Fibroblast of lung (primary cell): ENCODE data around the gene EFNA1. TPM values are rescaled to one million over a fixed set of nuclear protein-coding genes. Genes with fewer than 3 reads are reported as not detected.

Experiments used
- DNase-seq, 2 donors: peaks; one replicate each; pipeline versions ENCODE4 v3.0.0 to v3.0.0-alpha.2; 2010; ENCODE audit warnings: low read depth in 2 of 2
- H2AFZ ChIP-seq: 2 replicates; pipeline ENCODE4 v1.5.1; 2012; ENCODE audit warnings: low read length, control low read depth, inconsistent platforms
- H3K27ac ChIP-seq: 2 replicates; pipeline ENCODE4 v1.5.1; 2011; ENCODE audit warnings: low read length, control low read depth; ENCODE audit not compliant: insufficient read depth
- H3K27me3 ChIP-seq: 2 replicates; pipeline ENCODE4 v1.5.1; 2011; ENCODE audit warnings: mild to moderate bottlenecking, low read length; ENCODE audit not compliant: control insufficient read depth, insufficient read depth
- H3K36me3 ChIP-seq: 2 replicates; pipeline ENCODE4 v1.5.1; 2011; ENCODE audit warnings: low read length; ENCODE audit not compliant: control insufficient read depth, insufficient read depth
- H3K4me1 ChIP-seq: 2 replicates; pipeline ENCODE4 v1.5.1; 2011; ENCODE audit warnings: low read length; ENCODE audit not compliant: control insufficient read depth, insufficient read depth; ENCODE audit errors: extremely low read depth
- H3K4me2 ChIP-seq: 2 replicates; pipeline ENCODE4 v1.5.1; 2011; ENCODE audit warnings: low read length, control low read depth; ENCODE audit not compliant: insufficient read depth; ENCODE audit errors: extremely low read depth
- H3K4me3 ChIP-seq, 4 experiments: fragments of 200-600 bp in 1 of 4; sonication (generic) in 1 of 4; replicated peaks in 1 of 4; 2 replicates each; pipeline ENCODE4 v1.5.1; 2011 to 2016; ENCODE audit warnings: low read length in 4 of 4, low read depth in 3 of 4, mild to moderate bottlenecking in 3 of 4, control low read depth in 2 of 4, inconsistent platforms in 1 of 4, mixed read lengths in 1 of 4; ENCODE audit not compliant: insufficient read depth in 1 of 4; ENCODE audit errors: control extremely low read depth in 1 of 4
- H3K79me2 ChIP-seq: 2 replicates; pipeline ENCODE4 v1.5.1; 2012; ENCODE audit warnings: mild to moderate bottlenecking, low read length, inconsistent platforms; ENCODE audit not compliant: control insufficient read depth, insufficient read depth
- H3K9ac ChIP-seq: 2 replicates; pipeline ENCODE4 v1.5.1; 2011; ENCODE audit warnings: mild to moderate bottlenecking, low read length, control low read depth; ENCODE audit not compliant: insufficient read depth
- H3K9me3 ChIP-seq: 2 replicates; pipeline ENCODE4 v1.5.1; 2012; ENCODE audit warnings: low read depth, low read length; ENCODE audit not compliant: control insufficient read depth, insufficient read depth
- H4K20me1 ChIP-seq: 2 replicates; pipeline ENCODE4 v1.5.1; 2011; ENCODE audit warnings: low read length; ENCODE audit not compliant: control insufficient read depth, insufficient read depth; ENCODE audit errors: extremely low read depth
- CTCF ChIP-seq, 2 donors: IDR thresholded peaks in 1 of 2; conservative IDR thresholded peaks in 1 of 2; 1 replicate in 1 of 2; 2 replicates in 1 of 2; pipeline ENCODE4 v1.5.1; 2011 to 2012; ENCODE audit warnings: low read length in 2 of 2, control low read depth in 1 of 2, inconsistent platforms in 1 of 2, low read depth in 1 of 2, mild to moderate bottlenecking in 1 of 2
- EZH2 ChIP-seq: IDR thresholded peaks from 2 replicates; pipeline ENCODE4 v1.5.1; 2012; ENCODE audit warnings: low read length, control low read depth, mild to moderate bottlenecking; ENCODE audit errors: missing control alignments
- polyA plus RNA-seq, 2 donors: library from polyadenylated mRNA; depleted of rRNA in 1 of 2; stranded (reverse) in 1 of 2; unstranded in 1 of 2; fragments of >200 nt; gene quantifications; 2 replicates each; pipeline ENCODE4 v1.2.1, GENCODE V29; 2011 to 2012; ENCODE audit warnings: missing spikeins in 1 of 2
- total RNA-seq: library from RNA; depleted of rRNA; stranded (reverse); fragments of >200 nt; gene quantifications from 2 replicates; pipeline ENCODE4 v1.2.1, GENCODE V29; 2014

The EFNA1 gene
- total and polyA plus RNA-seq, 2 donors (not counting 1 experiment from before 2014, with no cell fraction given), result 0.07 TPM; not detected in 1

GRCh38 chr1:155183775-155184221 lies 56.1 kb downstream of the EFNA1 start:
- H3K36me3 ChIP-seq, result peaks cover 11% of the 10 kb centered on the region
- no peak for DNase-seq
- no peaks in the 10 kb centered on the region for H3K9me3 ChIP-seq
- no peak overlapping the region for H3K27ac ChIP-seq
- H3K79me2 ChIP-seq, result no peaks in the 10 kb centered on the region
- TF ChIP-seq CTCF (conservative IDR thresholded peaks at IDR 0.05 in 1 of 2, IDR thresholded peaks at IDR 0.05 in 1 of 2; ENCODE audit: low read depth in 1 of 2, low read length in 2 of 2), result no peak
- no peak for TF ChIP-seq EZH2
- no peak overlapping the region for H2AFZ ChIP-seq
- no peaks in the 10 kb centered on the region for H3K27me3 ChIP-seq
- no peaks in the 10 kb centered on the region for H3K4me1 ChIP-seq
- H3K4me3 ChIP-seq, result no peak overlapping the region
- no peak overlapping the region for H3K4me2 ChIP-seq
- H3K9ac ChIP-seq, result no peak overlapping the region
- H4K20me1 ChIP-seq, result no peaks in the 10 kb centered on the region

- Histone ChIP-seq H3K27ac (no peak overlapping the region), H4K20me1 (no peaks in the 10 kb centered on the region), H3K9ac (no peak overlapping the region), H3K27me3 (no peaks in the 10 kb centered on the region), H2AFZ (no peak overlapping the region), H3K79me2 (no peaks in the 10 kb centered on the region), H3K9me3 (no peaks in the 10 kb centered on the region), H3K4me3 (no peak overlapping the region), H3K4me1 (no peaks in the 10 kb centered on the region), H3K36me3 (peaks cover 9% of the 10 kb centered on the region), H3K4me2 (no peak overlapping the region)
- no peak for DNase-seq
- TF ChIP-seq EZH2 (no peak), CTCF (conservative IDR thresholded peaks at IDR 0.05 in 1 of 2, IDR thresholded peaks at IDR 0.05 in 1 of 2; ENCODE audit: low read depth in 1 of 2, low read length in 2 of 2) (no peak)
These were observed 56.7 kb downstream of the EFNA1 start for GRCh38 chr1:155184351-155184811.

Other genes with a start within 250 kb of the EFNA1 start
- gene PMVK, start 191.2 kb upstream of the EFNA1 start, total RNA-seq, result 8.5 and 10.1 TPM in 2 replicates
- gene PMVK, start 191.2 kb upstream of the EFNA1 start, polyA plus RNA-seq, result 25.1 and 33.5 TPM in 2 replicates
- 106 and 113 TPM in 2 replicates for gene PBXIP1, start 171.8 kb upstream of the EFNA1 start, total RNA-seq
- 21.1 and 32.8 TPM in 2 replicates for gene PBXIP1, start 171.8 kb upstream of the EFNA1 start, polyA plus RNA-seq
- 19.3 and 28.1 TPM in 2 replicates for gene PYGO2, start 166.1 kb upstream of the EFNA1 start, total RNA-seq
- 15.3 and 17.4 TPM in 2 replicates for gene PYGO2, start 166.1 kb upstream of the EFNA1 start, polyA plus RNA-seq
- 220 and 245 TPM in 2 replicates for gene SHC1, start 157.1 kb upstream of the EFNA1 start, total RNA-seq
- gene SHC1, start 157.1 kb upstream of the EFNA1 start, polyA plus RNA-seq, result 277 and 289 TPM in 2 replicates
- gene CKS1B, start 153.2 kb upstream of the EFNA1 start, total RNA-seq, result 23.9 and 40.3 TPM in 2 replicates
- 55.4 and 176 TPM in 2 replicates for gene CKS1B, start 153.2 kb upstream of the EFNA1 start, polyA plus RNA-seq
- gene FLAD1, start 144.5 kb upstream of the EFNA1 start, total RNA-seq, result 20.5 and 24.9 TPM in 2 replicates
- 11.8 and 20.1 TPM in 2 replicates for gene FLAD1, start 144.5 kb upstream of the EFNA1 start, polyA plus RNA-seq
- 0.26 TPM in 1 of 2 replicates, not detected in the other for gene LENEP, start 134.3 kb upstream of the EFNA1 start, total RNA-seq
- not detected in 2 replicates for gene LENEP, start 134.3 kb upstream of the EFNA1 start, polyA plus RNA-seq
- 12.3 and 19.3 TPM in 2 replicates for gene ZBTB7B, start 125.1 kb upstream of the EFNA1 start, total RNA-seq
- 6.2 and 7.0 TPM in 2 replicates for gene ZBTB7B, start 125.1 kb upstream of the EFNA1 start, polyA plus RNA-seq
- gene DCST2, start 94.1 kb upstream of the EFNA1 start, total RNA-seq, result under 0.01 and 0.17 TPM in 2 replicates
- 0.06 and 0.10 TPM in 2 replicates for gene DCST2, start 94.1 kb upstream of the EFNA1 start, polyA plus RNA-seq
- not detected in 2 replicates for gene DCST1, start 94.1 kb upstream of the EFNA1 start, total RNA-seq
- not detected in 2 replicates for gene DCST1, start 94.1 kb upstream of the EFNA1 start, polyA plus RNA-seq
- gene ADAM15, start 76.6 kb upstream of the EFNA1 start, total RNA-seq, result 49.1 and 58.5 TPM in 2 replicates
- 19.5 and 28.9 TPM in 2 replicates for gene ADAM15, start 76.6 kb upstream of the EFNA1 start, polyA plus RNA-seq
- 2.8 and 3.8 TPM in 2 replicates for gene EFNA4, start 64.1 kb upstream of the EFNA1 start, total RNA-seq
- gene EFNA4, start 64.1 kb upstream of the EFNA1 start, polyA plus RNA-seq, result 2.6 and 4.3 TPM in 2 replicates
- 0.33 and 0.51 TPM in 2 replicates for gene EFNA3, start 49.0 kb upstream of the EFNA1 start, total RNA-seq
- gene EFNA3, start 49.0 kb upstream of the EFNA1 start, polyA plus RNA-seq, result 0.16 and 0.30 TPM in 2 replicates
- gene SLC50A1, start 8.0 kb downstream of the EFNA1 start, total RNA-seq, result 35.4 and 61.1 TPM in 2 replicates
- gene SLC50A1, start 8.0 kb downstream of the EFNA1 start, polyA plus RNA-seq, result 29.4 and 36.0 TPM in 2 replicates
- gene DPM3, start 12.7 kb downstream of the EFNA1 start, total RNA-seq, result 27.7 and 40.5 TPM in 2 replicates
- gene DPM3, start 12.7 kb downstream of the EFNA1 start, polyA plus RNA-seq, result 31.9 and 35.4 TPM in 2 replicates
- gene KRTCAP2, start 45.4 kb downstream of the EFNA1 start, total RNA-seq, result 122 and 125 TPM in 2 replicates
- gene KRTCAP2, start 45.4 kb downstream of the EFNA1 start, polyA plus RNA-seq, result 123 and 134 TPM in 2 replicates
- 3.1 and 4.0 TPM in 2 replicates for gene TRIM46, start 46.0 kb downstream of the EFNA1 start, total RNA-seq
- 1.9 and 2.2 TPM in 2 replicates for gene TRIM46, start 46.0 kb downstream of the EFNA1 start, polyA plus RNA-seq
- 36.8 and 38.3 TPM in 2 replicates for gene THBS3, start 80.0 kb downstream of the EFNA1 start, total RNA-seq
- gene THBS3, start 80.0 kb downstream of the EFNA1 start, polyA plus RNA-seq, result 30.0 and 39.6 TPM in 2 replicates
- 36.7 and 46.6 TPM in 2 replicates for gene MTX1, start 80.8 kb downstream of the EFNA1 start, total RNA-seq
- 42.2 and 52.4 TPM in 2 replicates for gene MTX1, start 80.8 kb downstream of the EFNA1 start, polyA plus RNA-seq
- gene ENTREP3, start 127.6 kb downstream of the EFNA1 start, total RNA-seq, result 5.4 and 12.9 TPM in 2 replicates
- gene ENTREP3, start 127.6 kb downstream of the EFNA1 start, polyA plus RNA-seq, result 8.5 and 14.3 TPM in 2 replicates
- 25.2 and 33.2 TPM in 2 replicates for gene SCAMP3, start 134.5 kb downstream of the EFNA1 start, total RNA-seq
- gene SCAMP3, start 134.5 kb downstream of the EFNA1 start, polyA plus RNA-seq, result 106 and 151 TPM in 2 replicates
- gene CLK2, start 145.6 kb downstream of the EFNA1 start, total RNA-seq, result 21.3 and 26.8 TPM in 2 replicates
- 34.0 and 40.9 TPM in 2 replicates for gene CLK2, start 145.6 kb downstream of the EFNA1 start, polyA plus RNA-seq
- 0.99 and 1.0 TPM in 2 replicates for gene HCN3, start 149.6 kb downstream of the EFNA1 start, total RNA-seq
- gene HCN3, start 149.6 kb downstream of the EFNA1 start, polyA plus RNA-seq, result 0.79 and 0.86 TPM in 2 replicates
- not detected in 2 replicates for gene PKLR, start 173.6 kb downstream of the EFNA1 start, total RNA-seq
- not detected in 2 replicates for gene PKLR, start 173.6 kb downstream of the EFNA1 start, polyA plus RNA-seq
- 279 and 840 TPM in 2 replicates for gene FDPS, start 181.0 kb downstream of the EFNA1 start, total RNA-seq
- gene FDPS, start 181.0 kb downstream of the EFNA1 start, polyA plus RNA-seq, result 399 TPM in 2 replicates
- 9.8 and 12.6 TPM in 2 replicates for gene RUSC1, start 193.0 kb downstream of the EFNA1 start, total RNA-seq
- 16.4 and 22.8 TPM in 2 replicates for gene RUSC1, start 193.0 kb downstream of the EFNA1 start, polyA plus RNA-seq